Dedifferentiated amniotic fluid mesenchymal stem cell (primary cell): ENCODE results near the gene TTC38.
"Not testable (repeated sequence)": the region's sequence is repeated elsewhere in the genome, so short reads cannot be mapped to it uniquely, and the experiment has no call there.

Experiments
- DNase-seq: peaks from one replicate; pipeline ENCODE4 v3.0.0-alpha.2; 2016; ENCODE audit errors: extremely low spot score

Gene TTC38

GRCh38 chr22:46296257-46297150 lies 28.7 kb downstream of the TTC38 start, which contains the start of gene GTSE1:
Gene GTSE1 (plus strand): TSS chr22:46296870. CDS start chr22:46297401, 531 bp downstream.
- peak; percentile 94 for DNase-seq

- no peak for DNase-seq
Observed at GRCh38 chr22:46297151-46297812, 29.5 kb downstream of the TTC38 start.

- DNase-seq, result no peak
Observed at GRCh38 chr22:46299101-46299500, 31.3 kb downstream of the TTC38 start.

GRCh38 chr22:46300491-46300890 lies 32.7 kb downstream of the TTC38 start:
- no peak for DNase-seq

GRCh38 chr22:46303347-46303965 lies 35.6 kb downstream of the TTC38 start:
- no peak for DNase-seq

- DNase-seq, result no peak
Observed at GRCh38 chr22:46308283-46308988, 40.6 kb downstream of the TTC38 start.

- no peak for DNase-seq
Observed at GRCh38 chr22:46309526-46310085, 41.8 kb downstream of the TTC38 start.

GRCh38 chr22:46312056-46312455 lies 44.2 kb downstream of the TTC38 start:
- DNase-seq, result no peak

- not testable (repeated sequence) for DNase-seq
Observed at GRCh38 chr22:46312848-46313247, 45.0 kb downstream of the TTC38 start.

GRCh38 chr22:46315976-46316375 lies 48.2 kb downstream of the TTC38 start:
- DNase-seq, result no peak

GRCh38 chr22:46317646-46318045 lies 49.8 kb downstream of the TTC38 start:
- DNase-seq, result no peak

GRCh38 chr22:46318576-46318975 lies 50.8 kb downstream of the TTC38 start:
- DNase-seq, result no peak

GRCh38 chr22:46319319-46319718 lies 51.5 kb downstream of the TTC38 start:
- no peak for DNase-seq

- no peak for DNase-seq
Observed at GRCh38 chr22:46320166-46320710, 52.4 kb downstream of the TTC38 start.

- DNase-seq, result no peak
Observed at GRCh38 chr22:46320716-46321386, 53.0 kb downstream of the TTC38 start.

GRCh38 chr22:46322711-46323110 lies 54.9 kb downstream of the TTC38 start:
- DNase-seq, result no peak

GRCh38 chr22:46323162-46323561 lies 55.4 kb downstream of the TTC38 start:
- DNase-seq, result no peak

GRCh38 chr22:46326066-46326680 lies 58.4 kb downstream of the TTC38 start:
- no peak for DNase-seq

- no peak for DNase-seq
Observed at GRCh38 chr22:46327691-46328465, 60.1 kb downstream of the TTC38 start.
